Mesenchymal stem cell (in vitro differentiated cells and primary cell): ENCODE data around the gene CLK2.

Experiments used
- DNase-seq: peaks from one replicate; pipeline ENCODE4 v3.0.0-alpha.2; 2013
- H2AFZ ChIP-seq: one replicate; pipeline ENCODE4 v1.6.1; 2013; ENCODE audit warnings: low read depth, mild to moderate bottlenecking, control low read depth, inconsistent platforms, low read length, moderate library complexity
- H2AK5ac ChIP-seq: 2 replicates; pipeline ENCODE4 v1.6.1; 2013; ENCODE audit warnings: low read length, moderate library complexity, mild to moderate bottlenecking, inconsistent platforms; ENCODE audit not compliant: severe bottlenecking
- H2BK120ac ChIP-seq: one replicate; pipeline ENCODE4 v1.6.1; 2013; ENCODE audit warnings: low read depth, mild to moderate bottlenecking, inconsistent platforms, low read length, moderate library complexity
- H2BK12ac ChIP-seq, 2 experiments: one replicate each; pipeline ENCODE4 v1.6.1; 2013; ENCODE audit warnings: inconsistent platforms in 2 of 2, low read length in 2 of 2, mild to moderate bottlenecking in 2 of 2, moderate library complexity in 2 of 2, control low read depth in 1 of 2
- H2BK15ac ChIP-seq: one replicate; pipeline ENCODE4 v1.6.1; 2013; ENCODE audit warnings: mild to moderate bottlenecking, low read depth, inconsistent platforms; ENCODE audit not compliant: poor library complexity, severe bottlenecking
- H2BK5ac ChIP-seq: 2 replicates; pipeline ENCODE4 v1.6.1; 2013; ENCODE audit warnings: low read depth, mild to moderate bottlenecking, low read length, control low read depth, inconsistent platforms; ENCODE audit not compliant: poor library complexity, severe bottlenecking
- H3K14ac ChIP-seq, 2 experiments: one replicate each; pipeline ENCODE4 v1.6.1; 2013; ENCODE audit warnings: inconsistent platforms in 2 of 2, low read length in 2 of 2, control low read depth in 1 of 2, mild to moderate bottlenecking in 1 of 2, moderate library complexity in 1 of 2
- H3K18ac ChIP-seq, 2 experiments: one replicate each; pipeline ENCODE4 v1.6.1; 2013; ENCODE audit warnings: inconsistent platforms in 2 of 2, low read length in 2 of 2, control low read depth in 1 of 2, low read depth in 1 of 2, mild to moderate bottlenecking in 1 of 2
- H3K23ac ChIP-seq, 2 experiments: one replicate each; pipeline ENCODE4 v1.6.1; 2013; ENCODE audit warnings: inconsistent platforms in 2 of 2, low read length in 2 of 2, mild to moderate bottlenecking in 2 of 2, moderate library complexity in 2 of 2, control low read depth in 1 of 2
- H3K27ac ChIP-seq: 2 replicates; pipeline ENCODE4 v1.5.1; 2013; ENCODE audit warnings: mild to moderate bottlenecking, moderate library complexity, low read length, control low read depth, inconsistent platforms; ENCODE audit not compliant: poor library complexity, severe bottlenecking
- H3K27me3 ChIP-seq, 2 experiments: 2 replicates each; pipeline versions ENCODE4 v1.6.1 to v1.7.0; 2013; ENCODE audit warnings: low read length in 2 of 2, mild to moderate bottlenecking in 2 of 2, moderate library complexity in 2 of 2, control low read depth in 1 of 2, inconsistent platforms in 1 of 2; ENCODE audit not compliant: control insufficient read depth in 1 of 2, insufficient read depth in 1 of 2
- H3K36me3 ChIP-seq, 2 experiments: 2 replicates each; pipeline versions ENCODE4 v1.6.1 to v1.7.0; 2013; ENCODE audit warnings: low read length in 2 of 2, control low read depth in 1 of 2, inconsistent platforms in 1 of 2, low read depth in 1 of 2, mild to moderate bottlenecking in 1 of 2; ENCODE audit not compliant: insufficient read depth in 2 of 2, control insufficient read depth in 1 of 2
- H3K4ac ChIP-seq, 2 experiments: one replicate each; pipeline ENCODE4 v1.6.1; 2013; ENCODE audit warnings: inconsistent platforms in 2 of 2, low read length in 2 of 2, mild to moderate bottlenecking in 2 of 2, moderate library complexity in 2 of 2, control low read depth in 1 of 2, low read depth in 1 of 2
- H3K4me1 ChIP-seq: 2 replicates; pipeline ENCODE4 v1.6.1; 2013; ENCODE audit warnings: low read depth, low read length, control low read depth; ENCODE audit not compliant: control insufficient read depth, insufficient read depth
- H3K4me2 ChIP-seq: 2 replicates; pipeline ENCODE4 v1.6.1; 2013; ENCODE audit warnings: low read length, mild to moderate bottlenecking, inconsistent platforms; ENCODE audit not compliant: poor library complexity, severe bottlenecking
- H3K4me3 ChIP-seq, 2 experiments: 2 replicates each; pipeline versions ENCODE4 v1.5.1 to v1.7.0; 2013; ENCODE audit warnings: low read length in 2 of 2, mild to moderate bottlenecking in 2 of 2, control low read depth in 1 of 2, low read depth in 1 of 2; ENCODE audit not compliant: insufficient read depth in 1 of 2
- H3K79me1 ChIP-seq: replicated peaks from 2 replicates; pipeline ENCODE4 v1.6.1; 2013; ENCODE audit warnings: mild to moderate bottlenecking, control low read depth, low read length, inconsistent platforms; ENCODE audit not compliant: poor library complexity, severe bottlenecking
- H3K9ac ChIP-seq: 2 replicates; pipeline ENCODE4 v1.7.0; 2013; ENCODE audit warnings: mild to moderate bottlenecking, low read length, moderate library complexity
- H3K9me3 ChIP-seq: 2 replicates; pipeline ENCODE4 v1.7.0; 2013; ENCODE audit warnings: mild to moderate bottlenecking, low read length; ENCODE audit not compliant: control insufficient read depth
- H4K8ac ChIP-seq: one replicate; pipeline ENCODE4 v1.6.1; 2013; ENCODE audit warnings: inconsistent platforms, mild to moderate bottlenecking, low read length, moderate library complexity
- H4K91ac ChIP-seq: one replicate; pipeline ENCODE4 v1.6.1; 2013; ENCODE audit warnings: mild to moderate bottlenecking, low read length, inconsistent platforms
- WGBS: methylation state at CpG from one replicate; pipeline ENCODE4 v1.1.7; 2013; ENCODE audit warnings: mixed read lengths; 5-methylcytosine and 5-hydroxymethylcytosine counted together

The CLK2 gene

GRCh38 chr1:155278689-155279160, 5.4 kb upstream of the CLK2 start:
- H3K27ac ChIP-seq, result no peak overlapping the region
- no peak overlapping the region for H3K18ac ChIP-seq
- H3K27me3 ChIP-seq, result no peaks in the 10 kb centered on the region
- no peak overlapping the region for H2AK5ac ChIP-seq
- no peak overlapping the region for H3K4me2 ChIP-seq
- peaks cover 8% of the 10 kb centered on the region for H3K4me1 ChIP-seq
- H2BK15ac ChIP-seq, result no peak overlapping the region
- H4K8ac ChIP-seq, result no peak overlapping the region
- no peak overlapping the region for H3K14ac ChIP-seq
- no peak overlapping the region for H3K4ac ChIP-seq
- no peak for DNase-seq
- H4K91ac ChIP-seq, result no peak overlapping the region
- no peak overlapping the region for H3K23ac ChIP-seq
- H2AFZ ChIP-seq, result no peak overlapping the region
- peaks cover 4% of the 10 kb centered on the region for H3K79me1 ChIP-seq
- peak overlapping the region in 1 of 2 experiments; percentile 89 for H3K4me3 ChIP-seq
- H2BK5ac ChIP-seq, result no peak overlapping the region
- H3K9ac ChIP-seq, result no peak overlapping the region
- WGBS, result 64% methylated on average over 9 of the region's 10 CpGs
- H3K36me3 ChIP-seq, result peaks cover 4 to 10% of the 10 kb centered on the region in 2 experiments
- H2BK120ac ChIP-seq, result no peak overlapping the region
- H3K9me3 ChIP-seq, result no peaks in the 10 kb centered on the region
- no peak overlapping the region for H2BK12ac ChIP-seq

DNA sequence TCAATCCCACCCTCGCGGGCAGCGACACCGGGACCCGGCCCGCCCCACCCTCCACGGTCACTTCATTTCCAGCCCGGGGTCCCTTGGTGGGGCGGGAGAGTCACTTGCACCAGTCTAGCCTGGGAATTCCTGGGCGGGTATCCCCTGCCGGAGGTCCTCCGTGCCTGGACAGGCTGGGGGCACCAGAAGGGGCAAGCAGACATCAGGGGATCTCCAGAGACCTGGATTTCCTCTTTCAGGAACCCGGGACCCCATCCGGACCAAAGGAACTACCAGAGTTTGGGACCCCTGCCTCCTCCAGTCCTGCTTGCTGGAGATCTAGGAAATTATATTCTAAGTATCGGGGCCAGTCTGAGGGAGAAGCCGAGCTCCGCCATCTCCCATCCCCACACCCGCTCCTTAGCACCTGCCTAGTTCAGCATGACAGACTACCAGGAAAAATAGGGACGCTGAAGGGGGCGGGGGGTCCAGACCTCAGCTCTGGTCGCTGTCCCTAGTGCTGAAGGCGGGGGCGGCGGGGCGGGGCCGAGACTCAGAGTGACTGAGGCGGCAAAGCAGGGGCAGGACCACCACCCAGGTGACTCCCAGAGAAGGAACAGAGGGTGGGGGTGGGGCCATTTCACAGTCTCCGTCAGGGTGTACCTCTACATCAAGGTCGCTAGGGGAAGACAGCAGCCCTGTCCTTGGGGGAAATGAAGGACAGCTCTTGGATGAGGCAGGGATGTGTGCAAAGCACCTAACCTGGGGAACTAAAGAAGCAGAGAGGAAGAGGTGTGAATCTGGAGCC, 4.8 kb upstream of the CLK2 start:
- peak overlapping the region; percentile 98 for H3K4me2 ChIP-seq
- H4K8ac ChIP-seq, result no peak overlapping the region
- no peaks in the 10 kb centered on the region for H3K27me3 ChIP-seq
- H2BK120ac ChIP-seq, result no peak overlapping the region
- peaks cover 3 to 8% of the 10 kb centered on the region in 2 experiments for H3K36me3 ChIP-seq
- H2BK5ac ChIP-seq, result no peak overlapping the region
- no peak overlapping the region for H4K91ac ChIP-seq
- 0% methylated on average over 25 of the region's 29 CpGs for WGBS
- H3K9ac ChIP-seq, result peak overlapping the region; percentile 78
- peaks cover 8% of the 10 kb centered on the region for H3K4me1 ChIP-seq
- no peak overlapping the region for H3K18ac ChIP-seq
- no peak overlapping the region for H2BK15ac ChIP-seq
- no peak overlapping the region for H2BK12ac ChIP-seq
- no peak overlapping the region for H3K4ac ChIP-seq
- H3K23ac ChIP-seq, result no peak overlapping the region
- H3K27ac ChIP-seq, result no peak overlapping the region
- no peak overlapping the region for H2AK5ac ChIP-seq
- H2AFZ ChIP-seq, result peak overlapping the region; percentile 91
- H3K79me1 ChIP-seq, result peaks cover 4% of the 10 kb centered on the region
- H3K9me3 ChIP-seq, result no peaks in the 10 kb centered on the region
- peak; percentile 46 for DNase-seq
- H3K4me3 ChIP-seq, result peak overlapping the region; percentile 70 to 89
- H3K14ac ChIP-seq, result no peak overlapping the region

DNA sequence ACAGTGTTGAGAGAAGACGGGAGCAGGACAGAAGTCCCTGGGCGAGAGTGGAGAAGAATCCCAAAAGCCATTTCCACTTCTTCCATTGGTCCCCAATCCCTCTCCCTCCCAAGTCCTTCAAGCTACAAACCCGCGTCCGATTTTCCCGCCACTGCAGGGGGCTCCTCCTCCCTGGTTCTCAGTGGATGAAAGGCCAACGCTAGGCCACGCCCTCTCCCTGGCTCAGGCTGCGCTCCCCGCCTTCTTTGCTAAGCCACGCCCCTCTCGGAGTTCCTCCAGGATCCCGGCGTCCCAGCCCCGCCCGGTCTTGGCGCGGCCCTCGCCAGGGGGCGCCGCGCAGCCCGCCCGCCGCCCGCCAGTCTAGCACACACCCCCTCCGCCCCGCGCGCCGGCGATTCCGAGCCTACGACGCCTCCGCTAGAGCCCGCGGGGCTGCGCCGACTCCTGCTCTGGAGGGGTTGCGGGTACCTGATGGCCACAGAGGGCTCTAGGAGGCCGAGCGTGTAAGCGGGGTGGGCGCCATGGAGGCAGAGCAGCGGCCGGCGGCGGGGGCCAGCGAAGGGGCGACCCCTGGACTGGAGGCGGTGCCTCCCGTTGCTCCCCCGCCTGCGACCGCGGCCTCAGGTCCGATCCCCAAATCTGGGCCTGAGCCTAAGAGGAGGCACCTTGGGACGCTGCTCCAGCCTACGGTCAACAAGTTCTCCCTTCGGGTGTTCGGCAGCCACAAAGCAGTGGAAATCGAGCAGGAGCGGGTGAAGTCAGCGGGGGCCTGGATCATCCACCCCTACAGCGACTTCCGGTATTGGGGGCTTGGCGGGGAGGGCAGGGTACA, 4.0 kb upstream of the CLK2 start, which contains the start of gene HCN3:
TSS of gene HCN3 (plus strand) at position 394 of the 832 bp plus-strand sequence. CDS start at position 522, 128 bp downstream.
- H3K4me3 ChIP-seq, result peak within 1 kb of the TSS; percentile 70 to 89
- no peaks in the 10 kb centered on the region for H3K27me3 ChIP-seq
- no peak within 1 kb of the TSS for H2AK5ac ChIP-seq
- H3K9me3 ChIP-seq, result no peaks in the 10 kb centered on the region
- H3K79me1 ChIP-seq, result peaks cover 4% of the 10 kb centered on the region
- WGBS, result under 1% methylated on average over 63 of the region's 68 CpGs
- H2BK120ac ChIP-seq, result no peak within 1 kb of the TSS
- no peak within 1 kb of the TSS for H3K27ac ChIP-seq
- no peak within 1 kb of the TSS for H4K8ac ChIP-seq
- H3K4me2 ChIP-seq, result peak within 1 kb of the TSS; percentile 98
- peaks cover under 1 to 1% of the 10 kb centered on the region in 2 experiments for H3K36me3 ChIP-seq
- peak; percentile 95 for DNase-seq
- H3K4me1 ChIP-seq, result peaks cover 8% of the 10 kb centered on the region
- no peak within 1 kb of the TSS for H2BK5ac ChIP-seq
- H3K14ac ChIP-seq, result no peak within 1 kb of the TSS
- H2AFZ ChIP-seq, result peak within 1 kb of the TSS; percentile 91
- H2BK12ac ChIP-seq, result no peak within 1 kb of the TSS
- H3K23ac ChIP-seq, result no peak within 1 kb of the TSS
- H3K9ac ChIP-seq, result peak within 1 kb of the TSS; percentile 78
- H2BK15ac ChIP-seq, result peak within 1 kb of the TSS; percentile 49
- no peak within 1 kb of the TSS for H3K4ac ChIP-seq
- H3K18ac ChIP-seq, result peak within 1 kb of the TSS in 1 of 2 experiments; percentile 11
- H4K91ac ChIP-seq, result no peak within 1 kb of the TSS
